Coronary artery (tissue), 2 donors: Measurements from ENCODE around the gene SMIM38.
"Not testable (repeated sequence)": the region's sequence is repeated elsewhere in the genome, so short reads cannot be mapped to it uniquely, and the experiment has no call there.

ENCODE experiments used
- DNase-seq: peaks from one replicate; pipeline ENCODE4 v3.0.0-alpha.2; 2017; ENCODE audit warnings: low spot score
- H3K27ac ChIP-seq, 2 donors: fragments of 200-600 bp; sonication (generic); one replicate each; pipeline ENCODE4 v1.5.1; 2016 to 2019
- H3K4me3 ChIP-seq: fragments of 200-600 bp; sonication (generic); 2 replicates; pipeline ENCODE4 v1.5.1; 2016; ENCODE audit warnings: mild to moderate bottlenecking, moderate library complexity
- CTCF ChIP-seq: fragments of 200-600 bp; sonication (generic); IDR thresholded peaks from one replicate; pipeline ENCODE4 v1.5.1; 2019; ENCODE audit warnings: antibody characterized with exemption

The SMIM38 gene

GRCh38 chr11:69138265-69138664 is 17.5 kb upstream of the SMIM38 start:
- no peak overlapping the region for H3K27ac ChIP-seq

GRCh38 chr11:69140161-69140560 is 15.6 kb upstream of the SMIM38 start:
- not testable (repeated sequence) for H3K4me3 ChIP-seq, H3K27ac ChIP-seq, DNase-seq

More at GRCh38 chr11:69138265-69138664, 17.5 kb upstream of the SMIM38 start:
- DNase-seq: peak; percentile 36
- TF ChIP-seq CTCF: no peak
- no peak overlapping the region for H3K4me3 ChIP-seq

- TF ChIP-seq CTCF: no peak
- no peak for DNase-seq
These were observed 15.1 kb upstream of the SMIM38 start for GRCh38 chr11:69140635-69141034.

GRCh38 chr11:69141742-69142141 is 14.0 kb upstream of the SMIM38 start:
- Histone ChIP-seq H3K27ac (no peak overlapping the region), H3K4me3 (no peak overlapping the region)
- no peak for TF ChIP-seq CTCF
- DNase-seq: peak; percentile 33

More at GRCh38 chr11:69140635-69141034, 15.1 kb upstream of the SMIM38 start:
- Histone ChIP-seq H3K27ac (no peak overlapping the region), H3K4me3 (no peak overlapping the region)

GRCh38 chr11:69142895-69143294 is 12.8 kb upstream of the SMIM38 start:
- Histone ChIP-seq H3K27ac (no peak overlapping the region), H3K4me3 (no peak overlapping the region)
- peak; percentile 26 for DNase-seq
- no peak for TF ChIP-seq CTCF

GRCh38 chr11:69144316-69145049 is 11.3 kb upstream of the SMIM38 start:
- no peak for TF ChIP-seq CTCF
- H3K27ac ChIP-seq: no peak overlapping the region
- no peak for DNase-seq
- H3K4me3 ChIP-seq: no peak overlapping the region

- no peak for DNase-seq
These were observed 10.7 kb upstream of the SMIM38 start for GRCh38 chr11:69145050-69145380.

More at GRCh38 chr11:69145050-69145380, 10.7 kb upstream of the SMIM38 start:
- Histone ChIP-seq H3K4me3 (no peak overlapping the region), H3K27ac (no peak overlapping the region)
- no peak for TF ChIP-seq CTCF
